Activated CD8-positive, alpha-beta memory T cell treated with anti-CD3 and anti-CD28 coated beads, Interleukin-2, amount 10 ng/mL, durations not matched to agents 7 days and 5 days (primary cell): Measurements from ENCODE around the gene LMAN2L. TPM values are rescaled to one million over a fixed set of nuclear protein-coding genes. Genes with fewer than 3 reads are reported as not detected.

Source experiments
- ATAC-seq: fragments of 150-1000 bp; cut with Tn5 transposase; one replicate; pipeline ENCODE4 v1.10.0; 2021; ENCODE audit warnings: moderate library complexity
- CTCF ChIA-PET: fragments of 350-600 bp; sonication (Branson Sonifier 250); formaldehyde crosslinking; loops from one replicate; lab custom pipeline; 2021; ENCODE audit warnings: antibody characterized with exemption; lab: Charles Lee
- DNase-seq: peaks from one replicate; pipeline ENCODE4 v3.0.0-alpha.2; 2020
- H3K27ac Mint-ChIP-seq: one replicate; pipeline ENCODE4 v1.8.0; 2021; ENCODE audit warnings: mild to moderate bottlenecking, mixed read lengths
- H3K27me3 Mint-ChIP-seq: one replicate; pipeline ENCODE4 v1.8.0; 2021; ENCODE audit warnings: mixed read lengths
- H3K36me3 Mint-ChIP-seq: one replicate; pipeline ENCODE4 v1.8.0; 2021; ENCODE audit warnings: mild to moderate bottlenecking, mixed read lengths
- H3K4me1 Mint-ChIP-seq: one replicate; pipeline ENCODE4 v1.8.0; 2021; ENCODE audit warnings: mixed read lengths
- H3K4me3 Mint-ChIP-seq: one replicate; pipeline ENCODE4 v1.8.0; 2021; ENCODE audit warnings: mild to moderate bottlenecking, moderate library complexity, mixed read lengths
- H3K9me3 Mint-ChIP-seq: one replicate; pipeline ENCODE4 v1.8.0; 2022; ENCODE audit warnings: low read depth, mixed read lengths
- total RNA-seq, 2 experiments: library from RNA; stranded (reverse); gene quantifications; one replicate each; pipeline ENCODE4 v1.2.3, GENCODE V29; 2021

The LMAN2L gene
- total RNA-seq, 2 experiments from 2014 or later = 7.3 to 7.5 TPM

DNA sequence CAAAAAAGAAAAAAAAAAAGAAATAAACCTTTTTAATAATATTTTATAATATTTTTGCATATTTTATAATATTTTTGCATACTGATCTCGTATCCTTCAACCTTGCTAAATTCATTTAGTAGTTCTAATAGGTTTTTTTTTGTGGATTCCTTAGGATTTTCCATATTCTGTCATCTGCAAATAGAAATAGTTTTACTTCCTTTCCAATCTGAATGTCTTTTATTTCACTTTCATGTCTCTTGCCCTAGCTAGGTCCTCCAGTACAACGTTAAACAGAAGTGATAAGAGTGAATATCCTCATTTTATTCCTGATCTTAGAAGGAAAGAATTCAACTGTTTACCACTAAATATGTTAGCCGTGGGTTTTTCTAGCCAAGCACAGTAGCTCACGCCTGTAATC lies 13.7 kb downstream of the LMAN2L start:
- ATAC-seq = no peak
- Mint-ChIP-seq H3K36me3 (peaks cover 25% of the 10 kb centered on the region), H3K4me3 (no peak overlapping the region), H3K27ac (no peak overlapping the region), H3K4me1 (no peaks in the 10 kb centered on the region), H3K9me3 (no peaks in the 10 kb centered on the region), H3K27me3 (no peaks in the 10 kb centered on the region)
- no peak for DNase-seq
- CTCF ChIA-PET = no interaction called here

DNA sequence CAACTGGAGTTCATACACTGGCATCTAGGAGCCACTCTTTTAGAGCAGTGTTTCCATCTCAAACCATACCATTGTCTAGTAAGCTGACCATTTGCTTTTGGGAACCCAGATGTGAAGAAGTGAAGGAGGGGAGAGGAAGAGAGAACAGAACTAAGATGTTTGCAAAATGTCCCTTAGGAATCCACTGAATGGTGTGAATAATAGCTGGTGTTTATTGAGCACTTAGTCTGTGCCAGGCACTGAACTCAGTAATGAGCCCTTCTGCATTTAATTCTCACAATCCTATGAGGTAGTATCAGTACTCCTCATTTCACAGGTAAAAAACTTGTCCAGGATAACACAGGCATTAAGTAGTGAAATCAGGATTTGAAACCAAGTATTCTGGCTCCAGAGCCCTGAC lies 23.5 kb downstream of the LMAN2L start:
- H3K27me3 Mint-ChIP-seq = no peaks in the 10 kb centered on the region
- H3K27ac Mint-ChIP-seq = no peak overlapping the region
- H3K36me3 Mint-ChIP-seq = peaks cover 4% of the 10 kb centered on the region
- no peaks in the 10 kb centered on the region for H3K4me1 Mint-ChIP-seq
- CTCF ChIA-PET = no interaction called here
- DNase-seq (no peak), ATAC-seq (no peak)
- H3K9me3 Mint-ChIP-seq = no peaks in the 10 kb centered on the region
- H3K4me3 Mint-ChIP-seq = no peak overlapping the region

DNA sequence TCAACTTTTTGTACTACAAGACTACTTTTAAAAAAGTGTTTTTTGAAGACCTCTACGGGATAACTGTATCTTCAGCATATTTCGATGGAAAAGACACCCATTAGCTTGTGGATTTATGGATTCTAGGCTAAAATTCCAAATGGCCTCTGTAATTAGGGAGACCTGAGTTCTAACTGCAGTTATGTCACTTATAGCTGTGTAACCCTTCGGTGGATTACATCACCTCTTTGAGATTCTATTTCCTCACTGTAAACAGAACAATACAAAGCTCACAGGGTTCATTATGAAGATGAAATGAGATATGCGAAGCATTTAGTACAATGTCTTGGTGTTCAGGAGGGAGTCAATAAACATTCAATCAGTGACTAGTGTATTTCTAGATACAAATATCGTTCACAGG lies 24.2 kb downstream of the LMAN2L start:
- CTCF ChIA-PET = no interaction called here
- Mint-ChIP-seq H3K27me3 (no peaks in the 10 kb centered on the region), H3K36me3 (peaks cover 6% of the 10 kb centered on the region), H3K9me3 (no peaks in the 10 kb centered on the region), H3K4me3 (no peak overlapping the region), H3K27ac (no peak overlapping the region), H3K4me1 (no peaks in the 10 kb centered on the region)
- DNase-seq (no peak), ATAC-seq (no peak)

DNA sequence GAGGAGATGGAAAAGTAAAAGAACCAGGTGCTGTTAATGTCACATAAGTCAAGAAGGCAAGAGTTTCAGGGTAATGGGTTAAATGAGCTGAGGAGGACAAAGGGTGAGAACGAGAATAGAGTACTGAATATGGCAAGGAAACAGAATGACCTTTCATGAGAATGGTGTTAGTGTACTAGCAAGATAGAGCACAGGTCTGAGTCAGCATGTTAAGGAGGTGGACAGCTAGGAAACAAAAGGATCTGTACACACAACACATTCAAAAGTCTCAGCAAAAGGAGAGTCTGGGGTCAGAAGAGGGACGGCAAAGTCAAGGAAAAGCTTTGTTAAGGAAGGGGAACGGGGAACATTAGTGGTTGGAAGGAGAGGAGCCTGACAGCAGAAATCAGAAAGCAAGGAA lies 28.9 kb downstream of the LMAN2L start:
- no peaks in the 10 kb centered on the region for H3K9me3 Mint-ChIP-seq
- DNase-seq (no peak), ATAC-seq (no peak)
- H3K4me3 Mint-ChIP-seq = no peak overlapping the region
- no peak overlapping the region for H3K27ac Mint-ChIP-seq
- H3K27me3 Mint-ChIP-seq = no peaks in the 10 kb centered on the region
- CTCF ChIA-PET = no interaction called here
- peaks cover 23% of the 10 kb centered on the region for H3K36me3 Mint-ChIP-seq
- H3K4me1 Mint-ChIP-seq = no peaks in the 10 kb centered on the region

DNA sequence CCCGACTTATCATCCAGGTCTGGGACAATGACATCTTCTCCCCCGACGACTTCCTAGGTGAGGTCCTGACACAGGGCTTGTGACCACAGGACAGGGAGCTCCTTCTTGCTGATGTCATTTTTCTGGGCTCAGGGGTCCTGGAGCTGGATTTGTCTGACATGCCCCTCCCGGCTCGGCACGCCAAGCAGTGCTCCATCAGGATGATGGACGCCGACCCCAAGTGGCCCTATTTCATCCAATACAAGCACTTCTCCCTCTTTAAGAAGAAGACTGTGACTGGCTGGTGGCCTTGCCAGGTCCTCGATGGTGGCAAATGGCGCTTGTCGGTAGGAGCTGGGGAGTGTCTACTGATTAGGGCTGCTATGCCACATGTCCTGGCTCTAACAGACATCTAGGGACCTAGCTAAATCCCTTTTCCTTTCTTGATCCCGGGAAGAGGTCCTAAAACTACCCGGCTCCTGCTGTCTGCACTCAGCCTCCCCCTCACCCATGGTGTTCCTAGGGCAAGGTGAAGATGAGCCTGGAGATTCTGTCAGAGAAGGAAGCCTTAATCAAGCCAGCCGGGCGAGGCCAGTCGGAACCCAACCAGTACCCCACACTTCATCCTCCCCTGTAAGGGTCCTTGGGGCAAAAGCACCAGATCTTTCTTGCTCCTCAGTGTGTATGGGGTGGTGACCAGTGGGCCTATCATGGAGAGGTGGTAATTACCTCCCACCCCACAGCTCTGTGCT lies 36.7 kb downstream of the LMAN2L start:
- CTCF ChIA-PET = no interaction called here
- H3K4me1 Mint-ChIP-seq = no peaks in the 10 kb centered on the region
- H3K4me3 Mint-ChIP-seq = no peak overlapping the region
- H3K36me3 Mint-ChIP-seq = peaks cover 6% of the 10 kb centered on the region
- no peak for DNase-seq
- no peak for ATAC-seq
- H3K27me3 Mint-ChIP-seq = no peaks in the 10 kb centered on the region
- H3K27ac Mint-ChIP-seq = no peak overlapping the region
- H3K9me3 Mint-ChIP-seq = no peaks in the 10 kb centered on the region

DNA sequence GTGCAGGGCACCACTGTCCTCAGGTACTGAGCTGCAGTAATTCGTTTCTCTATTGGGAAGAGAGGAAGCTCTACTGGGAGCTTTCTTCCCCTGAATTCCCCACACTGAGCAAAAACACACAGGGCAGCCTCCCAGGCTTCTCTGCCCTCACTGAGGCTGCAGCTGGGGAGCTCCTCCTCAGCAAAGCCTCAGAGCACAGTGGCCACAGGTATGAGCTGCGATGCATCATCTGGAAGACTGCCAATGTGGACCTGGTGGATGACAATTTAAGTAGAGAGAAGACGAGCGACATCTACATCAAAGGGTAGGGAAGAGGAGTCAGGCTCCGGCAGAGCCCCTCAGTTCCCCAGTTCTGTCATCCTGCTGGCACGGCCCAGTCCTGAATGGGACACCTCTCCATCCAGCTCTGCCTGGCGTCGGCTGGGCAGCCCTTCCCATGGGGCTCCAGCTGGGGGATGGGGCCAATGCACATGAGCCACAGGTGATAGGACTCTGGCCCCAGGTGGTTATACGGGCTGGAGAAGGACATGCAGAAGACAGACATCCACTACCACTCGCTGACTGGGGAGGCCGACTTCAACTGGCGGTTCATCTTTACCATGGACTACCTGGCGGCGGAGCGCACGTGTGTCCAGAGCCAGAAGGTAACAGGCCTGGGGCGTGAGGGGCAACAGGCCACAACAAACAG lies 37.6 kb downstream of the LMAN2L start:
- H3K27me3 Mint-ChIP-seq = no peaks in the 10 kb centered on the region
- no peak for ATAC-seq
- CTCF ChIA-PET = interaction anchor here (1.3 kb wide), 1 partner anchor 9 kb away, joined by 3 read pairs; no protein-coding TSS in a partner anchor
- H3K4me3 Mint-ChIP-seq = no peak overlapping the region
- H3K36me3 Mint-ChIP-seq = peaks cover 3% of the 10 kb centered on the region
- H3K4me1 Mint-ChIP-seq = no peaks in the 10 kb centered on the region
- no peak overlapping the region for H3K27ac Mint-ChIP-seq
- no peaks in the 10 kb centered on the region for H3K9me3 Mint-ChIP-seq
- DNase-seq = no peak

DNA sequence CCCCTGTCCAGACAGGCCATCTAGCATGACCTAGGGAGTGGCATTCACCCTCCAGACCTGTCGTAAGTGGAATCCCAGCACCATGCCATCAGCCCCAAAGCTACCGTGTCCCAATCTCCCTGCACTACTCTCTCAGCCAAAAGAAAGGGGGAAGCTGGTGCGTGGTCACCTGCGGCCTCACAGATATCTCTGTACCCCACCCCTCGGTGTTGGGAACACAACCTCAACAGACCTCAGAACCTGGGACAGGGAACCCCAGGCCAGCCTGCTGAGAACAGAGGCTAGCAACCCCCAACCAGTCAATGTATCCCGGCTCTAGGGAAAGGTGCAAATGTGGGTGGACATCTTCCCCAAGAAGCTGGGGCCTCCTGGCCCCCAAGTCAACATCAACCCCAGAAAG lies 38.2 kb downstream of the LMAN2L start:
- H3K4me3 Mint-ChIP-seq = no peak overlapping the region
- ATAC-seq (no peak), DNase-seq (no peak)
- H3K4me1 Mint-ChIP-seq = no peaks in the 10 kb centered on the region
- no peaks in the 10 kb centered on the region for H3K27me3 Mint-ChIP-seq
- H3K9me3 Mint-ChIP-seq = no peaks in the 10 kb centered on the region
- no peak overlapping the region for H3K27ac Mint-ChIP-seq
- CTCF ChIA-PET = interaction anchor here (1.3 to 1.4 kb wide), 2 partner anchors 9 to 12 kb away, joined by 3 read pairs; no protein-coding TSS in a partner anchor
- peaks cover 3% of the 10 kb centered on the region for H3K36me3 Mint-ChIP-seq

DNA sequence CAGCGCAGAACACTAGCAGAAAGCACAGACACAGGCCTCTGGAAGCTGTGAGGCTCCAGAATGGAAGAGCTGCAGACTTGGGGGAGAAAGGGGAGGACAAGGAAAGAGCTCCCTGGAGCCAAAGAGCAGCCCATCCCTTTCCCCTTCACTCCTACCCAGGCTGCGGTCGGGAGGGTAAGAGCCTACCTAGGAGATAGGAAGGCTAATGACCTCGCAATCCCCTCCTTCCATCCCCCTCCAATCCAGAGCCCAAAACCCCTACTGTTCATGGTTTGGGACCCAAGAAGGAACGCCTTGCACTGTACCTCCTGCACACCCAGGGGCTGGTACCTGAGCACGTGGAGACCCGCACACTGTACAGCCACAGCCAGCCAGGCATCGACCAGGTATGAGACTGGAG lies 39.8 kb downstream of the LMAN2L start:
- CTCF ChIA-PET = no interaction called here
- no peaks in the 10 kb centered on the region for H3K36me3 Mint-ChIP-seq
- H3K9me3 Mint-ChIP-seq = no peaks in the 10 kb centered on the region
- H3K27me3 Mint-ChIP-seq = no peaks in the 10 kb centered on the region
- no peaks in the 10 kb centered on the region for H3K4me1 Mint-ChIP-seq
- no peak overlapping the region for H3K4me3 Mint-ChIP-seq
- H3K27ac Mint-ChIP-seq = no peak overlapping the region
- DNase-seq (no peak), ATAC-seq (no peak)

DNA sequence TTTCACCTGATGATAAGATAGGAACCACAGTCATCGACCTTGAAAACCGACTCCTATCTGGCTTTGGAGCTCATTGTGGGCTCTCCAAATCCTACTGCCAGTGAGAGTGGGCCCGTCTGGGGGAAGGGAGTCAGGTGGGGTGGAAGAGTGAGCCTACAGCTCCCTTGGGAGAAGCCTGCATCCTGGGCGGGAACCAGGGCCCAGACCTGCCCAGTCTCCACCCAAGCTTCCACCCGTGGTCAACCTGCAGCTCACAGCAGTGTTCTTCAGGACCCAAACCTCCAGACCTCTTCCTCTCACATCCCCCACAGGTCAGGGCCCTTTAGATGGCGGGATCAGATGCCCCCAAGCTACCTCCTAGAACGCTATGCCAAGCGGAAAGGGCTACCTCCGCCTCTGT lies 40.2 kb downstream of the LMAN2L start:
- no peaks in the 10 kb centered on the region for H3K36me3 Mint-ChIP-seq
- H3K9me3 Mint-ChIP-seq = no peaks in the 10 kb centered on the region
- CTCF ChIA-PET = no interaction called here
- no peak for DNase-seq
- no peaks in the 10 kb centered on the region for H3K27me3 Mint-ChIP-seq
- H3K4me3 Mint-ChIP-seq = no peak overlapping the region
- no peaks in the 10 kb centered on the region for H3K4me1 Mint-ChIP-seq
- H3K27ac Mint-ChIP-seq = no peak overlapping the region
- ATAC-seq = no peak

DNA sequence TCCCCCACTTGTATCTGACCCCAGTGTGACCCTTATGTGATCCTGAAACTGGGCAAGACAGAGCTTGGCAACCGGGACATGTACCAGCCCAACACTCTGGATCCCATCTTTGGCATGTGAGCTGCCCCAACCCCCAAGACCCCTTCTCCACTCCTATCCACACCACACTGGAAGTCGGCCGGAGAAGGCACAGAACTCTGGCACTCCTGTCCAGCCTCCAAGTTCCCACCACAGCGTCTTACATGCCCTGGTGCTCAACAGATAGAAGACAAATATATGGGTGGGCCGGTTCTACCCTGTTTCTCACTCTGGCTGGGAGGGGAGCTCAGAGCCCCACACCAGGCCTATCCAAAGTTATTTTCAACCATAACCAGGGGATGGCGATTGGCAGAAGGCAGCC lies 40.8 kb downstream of the LMAN2L start:
- Mint-ChIP-seq H3K4me3 (no peak overlapping the region), H3K27ac (no peak overlapping the region), H3K9me3 (no peaks in the 10 kb centered on the region), H3K36me3 (no peaks in the 10 kb centered on the region), H3K27me3 (no peaks in the 10 kb centered on the region), H3K4me1 (no peaks in the 10 kb centered on the region)
- no peak for DNase-seq
- CTCF ChIA-PET = no interaction called here
- no peak for ATAC-seq

DNA sequence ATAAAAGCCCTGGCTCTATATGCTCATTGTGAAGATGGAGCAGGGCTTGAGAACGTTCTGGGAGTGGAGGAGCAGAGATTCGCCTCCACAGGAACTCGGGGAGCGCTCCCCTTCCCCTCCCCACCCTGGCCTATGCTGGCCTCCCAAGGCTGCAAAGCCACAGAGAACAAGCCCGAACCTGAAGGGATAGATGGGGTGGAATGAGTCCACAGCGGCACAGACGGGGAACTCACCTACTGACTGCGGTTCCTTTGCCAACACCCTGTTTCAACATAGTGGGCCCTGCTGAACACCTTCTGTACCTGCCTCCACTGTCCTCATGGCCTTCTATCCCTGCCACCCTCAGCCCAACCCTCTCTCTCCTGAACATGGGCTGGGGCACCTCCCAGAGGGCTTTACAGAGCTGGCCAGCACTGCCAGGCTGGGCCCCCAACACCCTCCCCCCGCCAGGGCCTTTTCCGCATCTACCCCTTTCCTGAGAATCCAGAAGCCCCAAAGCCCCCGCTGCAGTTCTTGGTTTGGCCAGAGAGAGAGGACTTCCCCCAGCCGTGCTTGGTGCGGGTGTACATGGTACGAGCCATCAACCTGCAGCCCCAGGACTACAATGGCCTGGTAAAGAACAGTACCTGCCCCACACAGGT lies 41.5 kb downstream of the LMAN2L start:
- H3K27me3 Mint-ChIP-seq = no peaks in the 10 kb centered on the region
- no peak for DNase-seq
- no peak for ATAC-seq

DNA sequence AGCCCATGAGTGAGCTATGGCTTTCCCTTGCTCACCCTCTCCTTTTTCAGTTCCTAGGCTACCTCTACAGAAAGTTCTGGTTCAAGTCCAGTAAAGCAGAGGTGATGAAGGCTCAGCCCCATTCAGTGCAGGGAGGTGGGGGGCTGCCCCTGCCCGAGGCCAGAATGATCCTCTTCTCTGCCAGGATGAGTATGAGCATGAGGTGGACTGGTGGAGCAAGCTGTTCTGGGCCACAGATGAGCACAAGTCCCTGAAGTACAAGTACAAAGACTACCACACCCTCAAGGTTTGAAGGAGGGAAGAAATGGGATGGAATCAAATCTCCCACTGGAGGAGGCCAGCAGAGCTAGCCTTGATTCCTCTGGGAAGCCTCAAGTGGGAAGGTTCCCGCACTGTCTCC lies 42.4 kb downstream of the LMAN2L start:
- no peak for DNase-seq
- H3K4me3 Mint-ChIP-seq = no peak overlapping the region

More for the DNA sequence above, 41.5 kb downstream of the LMAN2L start:
- Mint-ChIP-seq H3K4me3 (no peak overlapping the region), H3K4me1 (no peaks in the 10 kb centered on the region), H3K27ac (no peak overlapping the region), H3K9me3 (no peaks in the 10 kb centered on the region), H3K36me3 (no peaks in the 10 kb centered on the region)
- CTCF ChIA-PET = no interaction called here

DNA sequence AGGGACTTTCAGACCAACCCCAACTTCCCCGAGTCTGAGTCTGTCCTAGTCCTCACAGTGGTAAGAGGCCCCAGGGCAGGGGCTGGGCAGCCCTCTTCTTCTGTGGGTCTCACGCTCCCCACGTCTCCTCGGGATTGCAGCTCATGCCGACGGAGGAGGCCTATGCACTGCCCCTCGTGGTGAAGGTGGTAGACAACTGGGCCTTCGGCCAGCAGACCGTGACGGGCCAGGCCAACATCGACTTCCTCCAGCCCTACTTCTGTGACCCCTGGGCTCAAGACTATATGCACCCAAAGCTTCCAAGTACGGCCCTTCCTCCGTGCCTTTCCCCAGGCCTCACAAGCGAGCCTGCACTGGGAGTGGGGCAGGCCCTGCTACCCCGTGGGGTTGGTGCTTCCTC lies 44.3 kb downstream of the LMAN2L start:
- Mint-ChIP-seq H3K4me1 (no peaks in the 10 kb centered on the region), H3K36me3 (no peaks in the 10 kb centered on the region), H3K4me3 (no peak overlapping the region), H3K9me3 (no peaks in the 10 kb centered on the region), H3K27ac (no peak overlapping the region), H3K27me3 (no peaks in the 10 kb centered on the region)
- DNase-seq = no peak
- ATAC-seq = no peak
- CTCF ChIA-PET = no interaction called here

More for the DNA sequence above, 42.4 kb downstream of the LMAN2L start:
- no peak for ATAC-seq
- H3K36me3 Mint-ChIP-seq = no peaks in the 10 kb centered on the region
- H3K27ac Mint-ChIP-seq = no peak overlapping the region
- H3K9me3 Mint-ChIP-seq = no peaks in the 10 kb centered on the region
- CTCF ChIA-PET = no interaction called here
- no peaks in the 10 kb centered on the region for H3K27me3 Mint-ChIP-seq
- H3K4me1 Mint-ChIP-seq = no peaks in the 10 kb centered on the region
